ENCODE results near the gene PLXND1.

GRCh38 chr3:129556890-129557547 lies 49.5 kb downstream of the PLXND1 start:
- TF ChIP-seq POLR2AphosphoS5 (IDR thresholded peaks at IDR 0.05; ENCODE audit: low read depth, low read length) (no peak), POLR2A (IDR thresholded peaks at IDR 0.05; ENCODE audit: low read depth, low read length) (no peak), TAF1 (IDR thresholded peaks at IDR 0.05; ENCODE audit: borderline replicate concordance, low read depth, low read length) (no peak)

Measured in GM12892 (cell line).